ENCODE data around the gene MYO1G.
"Not testable (repeated sequence)": the region's sequence is repeated elsewhere in the genome, so short reads cannot be mapped to it uniquely, and the experiment has no call there.

MYO1G gene

DNA sequence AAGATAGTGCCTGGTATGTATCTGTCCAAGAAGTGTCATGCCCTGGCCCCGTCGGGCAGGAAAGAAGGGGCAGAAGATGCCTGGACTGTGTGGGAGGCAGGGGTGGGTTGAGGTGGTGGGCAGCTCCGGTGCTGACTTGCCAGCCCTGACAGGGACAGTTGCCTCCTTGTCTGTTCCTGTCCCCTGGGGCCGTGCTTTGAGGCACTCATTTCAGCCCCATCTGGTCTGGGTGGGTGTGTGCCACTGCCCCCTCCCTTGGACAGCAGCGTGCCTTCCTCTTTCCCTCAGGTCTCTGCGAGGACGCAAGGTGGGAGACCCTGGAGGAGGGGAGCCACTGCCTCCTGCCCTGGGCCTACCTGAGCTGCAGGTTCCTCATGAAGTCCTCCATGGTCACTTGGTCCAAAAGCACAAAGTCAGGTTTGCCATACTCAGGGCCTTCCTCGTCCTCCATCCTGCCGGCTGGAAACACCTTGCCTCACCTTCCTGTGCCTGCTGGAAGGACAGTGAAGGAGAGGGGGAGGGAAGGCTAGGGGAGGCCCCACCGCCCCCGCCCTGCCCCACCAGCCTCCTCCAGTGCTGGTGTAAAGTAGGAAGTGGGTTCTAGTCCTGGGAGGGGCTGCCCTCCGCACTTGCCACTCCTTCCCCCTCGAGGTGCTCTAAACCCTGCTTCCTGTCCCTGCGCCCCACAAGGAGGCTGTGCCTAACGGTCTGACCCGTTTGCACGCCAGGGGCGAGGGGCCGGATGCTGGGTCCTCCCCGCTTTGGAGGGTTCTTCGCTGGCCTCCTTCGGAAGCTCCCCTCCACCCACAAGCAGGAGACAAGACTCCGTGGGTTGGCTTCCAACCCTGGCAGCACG is at the start of gene MYO1G:
Gene MYO1G, minus strand, starts transcription at position 505 of the 856 bp plus-strand sequence. Its CDS starts 54 bp downstream, at position 451.
- peak; percentile 73 for DNase-seq

DNA sequence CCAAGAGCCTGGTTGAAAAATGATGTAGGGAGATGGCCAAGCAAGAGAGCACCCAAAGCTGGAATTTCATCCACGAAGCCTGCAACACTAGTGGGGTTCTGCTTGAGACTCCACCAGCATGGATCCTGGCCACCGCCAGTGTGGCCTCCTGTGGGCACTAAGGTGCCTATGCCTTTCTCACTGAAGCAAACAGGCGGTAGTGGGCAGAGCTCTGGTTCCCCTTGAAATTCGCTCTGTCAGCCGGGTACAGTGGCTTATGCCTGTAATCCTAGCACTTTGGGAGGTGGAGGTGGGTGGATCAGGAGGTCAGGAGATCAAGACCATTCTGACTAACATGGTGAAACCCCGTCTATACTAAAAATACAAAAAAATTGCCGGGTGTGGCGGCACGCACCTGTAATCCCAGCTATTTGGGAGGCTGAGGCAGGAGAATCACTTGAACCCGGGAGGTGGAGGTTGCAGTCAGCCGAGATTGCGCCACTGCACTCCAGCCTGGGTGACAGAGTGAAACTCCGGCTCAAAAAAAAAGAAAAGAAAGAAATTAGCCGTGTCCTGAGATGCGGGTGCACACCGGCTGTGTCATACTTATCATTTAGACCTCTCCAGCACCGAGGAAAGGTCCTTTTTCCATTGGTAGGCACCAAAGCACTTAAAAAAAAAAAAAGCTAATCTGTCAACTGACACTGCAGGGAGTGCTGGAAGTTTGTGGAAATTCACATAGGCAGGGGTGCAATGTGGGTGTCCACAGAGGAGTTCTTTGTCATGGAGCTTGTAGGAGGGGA is 49.5 kb upstream of the MYO1G start:
- no peak for DNase-seq

DNA sequence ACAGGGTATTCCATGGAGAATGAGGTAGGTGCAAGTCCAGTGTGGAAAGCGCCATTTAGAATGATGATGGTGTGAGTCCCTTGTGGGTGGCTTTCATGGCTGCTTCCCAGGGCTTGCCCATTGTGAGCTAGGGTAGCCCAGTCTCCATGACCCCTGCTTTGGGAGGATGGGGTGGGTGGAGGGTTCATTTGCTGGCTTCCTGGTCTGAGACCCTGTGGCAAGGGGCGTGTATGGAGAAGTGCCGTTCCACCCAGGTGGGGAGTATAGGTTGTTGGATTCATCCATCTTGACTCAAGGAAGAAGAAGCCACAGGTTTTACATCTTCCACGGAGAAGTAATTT is 48.9 kb upstream of the MYO1G start:
- DNase-seq = no peak

DNA sequence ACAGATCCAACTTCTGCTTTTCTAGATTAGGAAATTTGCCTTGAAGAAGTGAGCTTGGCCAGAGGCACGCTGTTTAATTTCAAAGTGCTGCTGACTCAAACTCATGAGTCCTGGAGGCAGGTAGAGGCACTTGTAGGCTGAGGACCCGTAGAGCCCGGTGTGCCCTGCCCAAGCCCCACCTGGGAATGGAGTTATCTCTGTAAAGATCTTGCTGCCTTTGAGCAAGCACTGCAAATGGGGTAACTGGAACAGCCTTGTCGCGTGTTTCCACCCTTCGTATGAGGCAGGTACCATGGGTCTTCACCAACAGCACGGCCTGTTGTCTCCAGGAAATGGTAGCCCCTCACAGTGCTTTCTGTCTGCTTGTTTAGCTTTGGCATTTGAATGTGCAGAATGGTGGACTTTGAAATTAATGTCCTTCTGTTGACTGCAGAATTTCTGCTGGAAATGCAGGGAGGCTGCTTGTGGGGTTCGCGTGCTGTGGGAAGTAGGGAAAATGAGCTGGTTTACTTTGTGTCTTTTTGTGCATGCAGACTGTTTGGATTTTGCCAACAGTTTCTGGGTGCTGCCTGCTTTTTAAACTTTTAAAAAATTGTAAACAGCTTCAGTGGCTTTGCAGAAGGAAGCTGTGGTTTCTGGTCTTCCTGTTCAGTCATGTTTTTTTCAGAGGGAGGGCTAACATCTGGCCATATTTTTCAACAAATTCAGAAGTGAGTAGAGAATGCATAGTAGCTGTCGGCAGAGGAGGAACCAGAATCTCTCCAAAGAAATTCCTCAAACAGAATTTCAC is 48.4 kb upstream of the MYO1G start:
- DNase-seq = peak; percentile 76

DNA sequence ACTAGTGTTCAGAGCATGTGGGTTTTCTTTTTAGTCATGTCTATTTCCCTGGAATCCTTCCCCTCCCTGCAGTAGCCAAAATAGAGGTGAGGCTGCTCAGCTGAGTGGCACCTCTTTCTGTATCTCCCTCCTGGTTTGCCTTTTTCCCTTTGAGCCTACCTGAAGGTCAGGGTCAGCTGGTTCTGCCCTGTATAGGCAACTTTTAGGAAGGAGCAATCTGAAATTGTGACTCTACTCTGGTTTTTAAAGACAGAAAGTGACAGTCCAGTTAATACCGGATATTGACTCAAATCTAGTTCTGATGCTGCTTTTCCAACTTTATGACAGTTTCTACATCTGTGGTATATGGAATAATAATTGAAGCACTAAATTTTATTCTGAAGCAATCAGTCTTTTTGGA is 47.2 kb upstream of the MYO1G start:
- no peak for DNase-seq

DNA sequence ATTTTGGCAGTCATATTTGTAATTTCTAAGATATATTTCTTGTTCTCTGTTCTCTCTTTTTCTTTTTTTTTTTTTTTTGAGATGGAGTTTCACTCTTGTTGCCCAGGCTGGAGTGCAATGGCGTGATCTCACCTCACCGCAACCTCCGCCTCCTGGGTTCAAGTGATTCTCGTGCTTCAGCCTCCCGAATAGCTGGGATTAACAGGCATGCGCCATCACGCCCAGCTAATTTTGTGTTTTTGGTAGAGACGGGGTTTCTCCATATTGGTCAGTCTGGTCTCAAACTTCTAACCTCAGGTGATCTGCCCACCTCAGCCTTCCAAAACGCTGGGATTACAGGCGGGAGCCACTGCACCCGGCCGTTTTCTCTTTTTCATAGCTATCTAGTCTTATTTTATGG is 46.7 kb upstream of the MYO1G start:
- DNase-seq = not testable (repeated sequence)

DNA sequence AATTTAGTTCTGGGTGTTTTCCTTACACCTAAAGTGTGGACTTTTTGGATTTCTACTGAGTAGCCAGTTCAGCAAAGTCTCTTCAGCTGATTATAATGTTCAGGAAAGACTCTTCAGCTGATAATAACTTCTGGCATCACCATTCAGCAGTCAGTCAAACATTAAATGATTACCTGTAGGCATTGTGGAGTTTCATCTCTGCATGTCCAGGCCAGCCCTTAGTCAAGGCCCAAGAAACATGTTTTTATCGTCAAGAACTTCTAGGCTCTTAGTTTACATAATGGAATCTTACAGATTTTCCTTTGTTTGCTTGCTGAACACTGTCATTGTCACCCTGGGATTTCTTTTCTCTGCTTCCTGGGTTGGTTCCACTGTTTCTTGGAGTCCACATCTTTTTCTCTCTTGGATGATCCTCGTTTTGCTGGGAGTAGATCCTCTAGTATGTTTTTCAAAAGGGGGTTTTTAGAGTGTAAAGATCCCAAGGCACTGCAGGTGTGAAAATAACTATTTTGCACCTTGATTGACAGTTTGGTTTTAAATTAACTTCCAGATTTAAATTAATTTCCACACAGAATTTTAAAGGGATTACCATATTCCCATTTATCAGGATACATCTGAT is 45.4 kb upstream of the MYO1G start:
- no peak for DNase-seq

DNA sequence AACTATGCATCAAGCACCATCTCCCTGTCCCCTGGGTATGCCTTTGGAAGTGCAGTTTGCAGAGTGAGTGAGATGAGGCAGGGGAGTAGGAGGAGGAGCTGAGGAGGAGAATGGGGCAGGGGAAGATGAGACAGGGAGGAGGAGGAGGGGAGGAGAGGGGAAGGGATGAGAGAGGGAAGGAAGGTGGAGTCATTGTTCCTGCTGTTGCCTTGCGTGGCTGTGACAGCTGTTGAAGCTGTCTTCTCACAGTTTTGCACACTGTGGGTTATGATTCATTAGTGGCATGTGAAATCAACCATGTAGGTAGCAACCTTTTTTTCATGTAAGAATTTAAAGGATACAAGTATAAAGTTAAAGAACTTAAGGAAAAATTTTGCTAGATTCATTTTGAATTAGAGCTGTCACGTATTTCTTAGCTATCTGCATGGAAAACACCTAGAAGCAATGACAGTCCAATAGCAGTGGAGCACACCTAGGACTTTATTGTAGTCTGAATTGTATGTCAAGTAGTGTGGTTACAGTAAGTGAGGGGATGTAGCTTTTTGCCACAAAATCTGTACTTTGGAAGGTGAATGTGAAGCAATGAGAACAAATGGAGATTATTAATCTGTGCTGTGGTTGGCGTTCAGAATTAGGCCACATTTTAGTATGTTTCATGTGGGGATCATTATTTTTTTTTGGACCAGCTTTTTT is 42.9 kb upstream of the MYO1G start:
- DNase-seq = no peak

DNA sequence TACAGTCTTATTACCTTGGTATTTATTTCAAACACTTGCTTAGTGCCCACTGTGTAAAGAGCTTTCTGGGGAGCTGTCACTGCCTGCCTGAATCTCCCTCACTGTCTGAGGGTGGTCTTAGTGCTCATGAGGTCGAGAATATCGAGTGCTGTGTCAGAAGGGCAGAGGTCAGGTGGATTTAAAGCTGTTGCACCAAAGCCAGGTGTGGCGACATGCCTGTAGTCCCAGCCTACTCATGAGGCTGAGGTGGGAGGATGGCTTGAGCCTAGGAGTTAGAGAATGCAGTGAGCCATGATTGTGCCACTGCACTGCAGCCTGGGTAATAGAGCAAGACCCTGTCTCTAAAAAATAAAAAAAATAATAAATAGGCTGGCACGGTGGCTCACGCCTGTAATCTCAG is 42.1 kb upstream of the MYO1G start:
- no peak for DNase-seq

DNA sequence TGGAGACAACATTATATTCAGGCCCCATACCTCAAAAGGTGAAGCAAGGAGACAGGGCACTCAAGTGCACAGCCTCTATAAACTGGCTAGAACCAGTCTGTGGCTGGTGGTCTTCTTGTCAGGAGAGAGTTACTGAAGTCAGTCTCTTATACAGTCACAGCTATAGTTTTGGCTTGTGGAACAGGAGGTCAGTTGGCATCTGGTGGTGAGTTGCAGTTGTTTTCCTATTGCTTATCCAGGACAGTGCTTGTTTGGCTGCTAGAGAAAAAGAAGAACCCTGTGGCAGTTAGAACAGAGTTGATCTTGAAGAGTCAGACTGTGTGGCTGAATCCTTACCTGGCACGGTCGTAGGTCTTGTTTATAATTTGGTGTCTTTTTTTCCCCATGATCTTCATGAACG is 38.4 kb upstream of the MYO1G start:
- no peak for DNase-seq

DNA sequence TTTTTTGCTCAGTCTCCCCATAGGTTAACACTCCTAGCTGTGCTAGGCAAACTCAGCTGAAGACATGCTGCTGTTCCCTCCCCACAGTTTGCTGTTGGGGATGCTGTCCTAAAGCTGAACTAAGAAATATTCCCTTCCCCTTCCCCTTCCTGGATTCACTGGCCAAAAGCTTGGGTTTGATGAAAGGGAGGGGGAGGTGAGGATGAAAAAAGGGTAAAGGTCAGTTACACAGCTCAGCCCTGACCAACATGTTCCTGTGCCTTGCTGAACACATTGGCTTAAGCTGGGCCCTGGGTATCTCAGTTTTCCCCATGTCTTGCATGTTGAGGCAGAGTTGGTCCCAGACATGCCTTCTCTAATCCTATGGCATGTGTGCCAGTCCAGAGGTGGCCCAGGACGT is 36.5 kb upstream of the MYO1G start:
- no peak for DNase-seq

DNA sequence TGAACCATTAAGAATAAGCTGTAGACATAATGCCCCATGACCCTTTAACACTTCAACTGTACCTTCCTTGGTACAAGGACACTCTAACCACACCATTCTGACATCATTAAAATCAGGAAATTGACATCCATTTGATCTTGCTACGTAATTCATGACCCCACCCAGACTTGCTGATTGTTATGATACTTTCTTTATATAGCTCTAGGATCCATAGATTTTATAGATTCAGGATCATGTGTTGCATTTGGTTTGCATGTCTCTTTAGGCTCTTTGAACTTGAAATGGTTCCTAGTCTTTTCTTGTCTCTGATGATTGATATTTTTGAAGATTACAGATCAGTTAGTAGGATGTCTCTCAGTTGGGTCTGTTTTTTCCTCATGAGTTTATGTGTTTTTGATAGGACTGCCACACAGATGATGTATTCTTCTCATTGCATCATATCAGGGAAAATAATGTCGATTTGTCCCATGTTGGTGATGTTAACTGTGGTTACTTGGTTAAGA is 34.7 kb upstream of the MYO1G start:
- no peak for DNase-seq

DNA sequence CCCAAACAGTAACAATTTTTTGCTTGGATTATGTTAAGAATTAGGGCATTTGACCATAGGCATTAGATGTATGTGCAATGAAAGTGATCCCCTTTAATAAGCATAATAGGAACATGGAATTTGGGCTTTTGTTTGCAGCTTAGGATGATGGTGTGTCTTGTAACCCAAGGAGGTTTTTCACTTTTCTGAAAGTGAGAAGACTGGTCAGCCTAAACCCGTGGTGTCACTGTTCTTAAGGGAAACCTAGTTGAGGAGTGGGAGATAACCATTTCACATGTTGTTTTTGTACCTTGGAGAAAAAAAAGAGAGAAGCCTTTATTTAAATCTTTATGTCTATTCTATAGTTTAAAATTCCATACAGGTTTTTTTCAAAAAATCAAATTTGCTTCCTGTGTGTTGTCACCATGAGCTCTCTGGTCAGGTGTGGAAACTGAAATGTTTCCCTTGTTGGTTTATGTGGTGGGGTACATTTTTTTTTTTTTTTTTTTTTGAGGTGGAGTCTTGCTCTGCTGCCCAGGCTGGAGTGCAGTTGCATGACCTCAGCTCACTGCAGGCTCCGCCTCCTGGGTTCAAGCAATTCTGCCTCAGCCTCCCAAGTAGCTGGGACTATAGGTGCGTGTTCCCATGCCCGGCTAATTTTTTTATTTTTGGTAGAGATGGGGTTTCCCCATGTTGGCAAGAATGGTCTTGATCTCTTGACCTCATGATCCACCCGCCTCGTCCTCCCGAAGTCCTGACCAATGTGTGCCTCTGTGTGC is 28.9 kb upstream of the MYO1G start:
- DNase-seq = no peak

DNA sequence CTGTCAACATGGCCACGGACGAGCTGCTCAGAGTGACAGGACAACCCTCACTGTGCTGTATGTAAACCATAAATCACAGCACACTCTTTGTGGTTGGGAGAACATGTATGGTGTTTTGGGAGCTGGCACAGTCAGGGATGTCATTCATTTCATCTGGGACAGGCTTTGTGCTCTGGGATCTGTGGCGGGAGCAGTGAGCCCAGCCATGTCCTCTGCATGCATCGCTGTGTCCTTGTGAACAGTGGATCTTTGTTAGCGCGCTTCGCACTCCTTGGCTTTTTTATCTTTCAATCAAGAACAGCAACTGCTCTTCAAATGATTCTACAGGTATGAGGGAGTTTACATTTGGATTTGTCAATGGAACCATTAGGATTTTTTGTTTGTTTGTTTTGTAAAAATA is 28.3 kb upstream of the MYO1G start:
- no peak for DNase-seq

DNA sequence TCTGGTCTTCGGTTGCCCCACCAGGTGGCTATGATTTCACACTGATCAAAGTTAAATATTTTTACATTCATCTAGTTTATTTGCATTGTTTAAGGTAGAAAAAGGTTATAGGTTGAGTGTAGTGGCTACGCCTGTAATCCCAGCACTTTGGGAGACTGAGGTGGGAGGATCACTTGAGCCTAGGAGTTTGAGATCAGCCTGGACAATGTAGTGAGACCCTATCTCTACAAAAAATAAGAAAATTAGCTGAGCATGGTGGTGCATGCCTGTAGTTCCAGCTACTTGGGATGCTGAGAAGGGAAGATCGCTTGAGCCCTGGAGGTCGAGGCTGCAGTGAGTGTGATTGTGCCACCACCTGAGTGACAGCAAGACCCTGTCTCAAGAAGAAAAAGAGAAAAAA is 25.0 kb upstream of the MYO1G start:
- no peak for DNase-seq

DNA sequence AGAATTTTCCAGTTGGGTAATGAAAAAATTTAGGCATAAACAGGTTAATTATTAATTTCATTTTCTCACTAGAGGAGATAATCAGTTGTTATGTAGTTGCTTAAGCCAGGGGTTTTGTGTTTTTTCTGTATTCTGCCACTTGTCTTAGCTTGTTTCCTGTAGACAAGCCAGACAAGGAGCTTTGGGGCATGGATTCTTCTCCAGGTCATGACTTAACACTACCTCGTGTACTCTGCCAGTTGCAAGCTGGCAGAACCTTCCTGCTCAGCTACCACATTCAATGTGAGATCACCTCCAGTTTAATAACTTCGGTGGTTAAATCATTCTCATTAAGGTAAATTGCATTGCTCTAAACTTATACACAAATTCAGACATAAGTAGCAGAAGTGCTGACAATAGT is 23.0 kb upstream of the MYO1G start:
- no peak for DNase-seq

DNA sequence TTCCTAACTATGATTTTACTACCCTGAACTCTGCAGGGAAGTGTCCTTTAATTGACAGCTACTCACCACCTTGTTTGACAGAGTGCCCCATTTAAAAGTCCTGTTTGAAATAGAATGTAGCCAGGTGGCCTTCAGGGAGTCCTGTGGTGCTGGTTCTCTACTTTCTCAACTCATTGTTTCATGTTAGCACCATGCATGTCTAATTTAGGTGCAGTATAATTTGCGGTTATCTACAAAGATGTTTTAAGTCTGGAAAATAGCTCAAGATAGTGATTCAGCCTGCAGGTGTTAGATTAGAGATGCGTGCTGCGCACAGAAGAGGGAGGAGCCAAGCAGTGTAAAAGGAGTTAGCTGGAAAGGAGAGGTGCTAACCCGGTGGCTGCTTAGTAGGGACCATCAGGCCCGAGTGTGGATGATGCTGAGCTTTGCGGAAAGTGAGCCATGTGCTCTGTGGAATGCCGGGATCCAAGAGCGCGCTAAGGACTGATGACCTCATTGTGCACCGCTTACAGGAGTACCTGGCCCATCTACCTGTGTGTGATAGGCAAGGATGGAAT is 22.4 kb upstream of the MYO1G start:
- DNase-seq = peak; percentile 32

DNA sequence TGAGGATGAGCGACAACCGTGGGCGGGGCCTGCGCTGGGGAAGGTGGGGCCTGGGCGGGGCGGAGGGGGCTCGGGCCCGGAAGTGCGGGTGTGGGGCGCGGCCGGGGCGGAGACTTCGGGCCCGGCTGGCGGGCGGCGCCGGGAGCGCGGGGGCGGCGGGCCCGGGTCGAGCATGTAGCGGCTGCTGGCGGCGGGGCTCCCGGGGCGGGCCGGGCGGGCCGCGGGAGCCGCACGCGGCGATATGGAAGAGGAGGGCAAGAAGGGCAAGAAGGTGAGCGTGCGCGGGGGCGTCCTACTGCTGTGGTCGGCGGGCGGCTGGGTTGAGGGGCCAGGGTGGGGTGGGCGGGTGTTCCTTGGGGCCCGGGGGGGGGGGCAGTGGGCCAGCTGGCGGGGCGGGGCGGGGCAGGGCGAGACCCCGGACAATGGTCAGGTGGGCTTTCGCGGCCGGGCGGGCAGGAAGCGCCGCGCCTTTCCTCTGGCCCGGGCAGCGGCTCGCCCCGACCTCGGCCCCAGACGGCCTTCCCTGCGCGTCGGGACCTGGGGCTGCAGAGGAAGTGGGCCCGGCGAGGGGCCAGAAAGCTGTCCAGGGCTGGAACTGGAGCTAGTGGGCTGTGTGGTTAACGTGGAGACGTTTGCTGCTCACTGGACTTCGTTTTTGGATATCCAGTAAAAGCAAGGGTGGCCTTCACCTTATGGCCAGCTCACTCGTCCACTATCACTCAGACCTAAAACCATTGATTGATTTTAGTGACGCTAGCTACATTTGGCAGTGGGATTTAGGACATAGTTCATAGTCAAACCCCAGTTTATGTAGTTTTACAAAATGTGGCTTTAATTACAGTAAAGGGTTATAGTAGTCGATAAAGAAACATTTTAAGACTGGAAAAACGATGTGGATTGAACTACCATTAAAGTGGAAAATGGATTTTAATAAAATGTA is 21.5 kb upstream of the MYO1G start, which contains the start of gene CCM2:
Gene CCM2, plus strand, starts transcription at position 109 of the 940 bp plus-strand sequence. Its CDS starts 133 bp downstream, at position 242.
- DNase-seq = no peak

DNA sequence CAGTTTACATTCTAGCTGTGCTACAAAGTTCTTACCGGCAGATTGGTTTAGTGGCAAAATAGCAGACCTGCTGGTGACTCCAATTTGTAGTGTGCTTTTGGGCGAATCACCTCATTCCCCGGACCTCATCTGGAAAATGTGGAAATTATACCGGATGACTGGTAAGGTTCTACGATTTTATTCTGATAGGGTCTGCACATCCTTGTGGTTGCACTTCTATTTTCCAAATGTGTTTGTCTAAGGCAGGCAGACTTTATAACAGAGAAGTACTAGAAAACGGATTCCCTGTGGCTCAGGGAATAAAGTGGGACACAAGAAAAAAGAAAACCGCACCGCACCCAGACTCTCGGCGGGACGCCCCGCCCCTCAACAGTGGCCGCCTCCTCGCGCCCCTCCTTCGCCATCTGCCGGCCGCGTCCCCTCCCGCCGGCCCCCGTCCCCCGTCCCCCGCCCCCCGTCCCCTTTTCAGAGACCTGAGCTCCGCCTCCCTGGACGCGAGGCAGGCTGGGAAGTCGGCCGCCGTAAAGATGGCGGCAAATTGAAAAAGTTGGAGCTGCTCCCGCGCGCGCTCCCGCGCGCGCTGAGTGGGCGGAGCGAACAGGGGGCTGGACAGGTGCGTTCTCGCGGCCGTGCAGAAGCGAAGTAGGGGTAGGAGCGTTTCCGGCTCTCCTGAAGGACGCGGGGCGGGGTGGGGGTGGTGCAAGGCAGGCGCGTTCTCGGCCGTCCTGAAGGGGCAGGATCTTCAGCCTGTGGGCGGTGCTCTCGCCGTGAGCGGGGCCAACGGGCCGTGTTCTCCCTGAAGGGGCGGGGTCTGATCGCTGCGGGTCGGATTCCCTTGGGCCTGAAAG is 20.7 kb upstream of the MYO1G start:
- peak; percentile 99 for DNase-seq
